GM20000 (cell line): ENCODE measurements around the gene CAMKMT.
A peak's percentile ranks its signal among the peaks of the same experiment; 100 is the strongest.

Experiments used
- DNase-seq: peaks from one replicate; pipeline ENCODE4 v3.0.0; 2012; ENCODE audit warnings: low spot score
- TF ChIP-seq, protein P1 (sequence below): IDR thresholded peaks from 2 replicates; pipeline ENCODE4 v1.5.1; 2012; ENCODE audit warnings: mild to moderate bottlenecking, control low read depth; ENCODE audit errors: extremely low read depth, missing control alignments

CAMKMT gene

DNA sequence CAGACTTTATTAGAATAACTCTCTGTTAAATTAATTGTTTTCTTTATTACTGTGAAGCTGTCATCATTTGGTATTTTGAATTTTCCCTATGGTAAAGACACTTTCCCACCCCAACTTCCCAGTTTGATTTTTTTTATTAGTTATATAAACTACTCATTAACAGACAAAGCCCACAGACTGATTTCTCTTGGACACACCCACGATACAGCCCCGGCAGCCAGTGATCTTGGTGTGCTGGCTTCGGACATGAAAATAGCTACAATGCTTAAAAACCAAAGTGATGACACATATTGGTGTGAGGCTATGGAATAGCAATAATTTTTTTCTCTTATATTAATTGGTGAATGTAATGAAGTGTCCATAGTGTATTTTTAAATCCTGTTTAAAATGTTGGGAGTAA is 354.4 kb downstream of the CAMKMT start:
- DNase-seq, result no peak
- TF ChIP-seq, protein P1, sequence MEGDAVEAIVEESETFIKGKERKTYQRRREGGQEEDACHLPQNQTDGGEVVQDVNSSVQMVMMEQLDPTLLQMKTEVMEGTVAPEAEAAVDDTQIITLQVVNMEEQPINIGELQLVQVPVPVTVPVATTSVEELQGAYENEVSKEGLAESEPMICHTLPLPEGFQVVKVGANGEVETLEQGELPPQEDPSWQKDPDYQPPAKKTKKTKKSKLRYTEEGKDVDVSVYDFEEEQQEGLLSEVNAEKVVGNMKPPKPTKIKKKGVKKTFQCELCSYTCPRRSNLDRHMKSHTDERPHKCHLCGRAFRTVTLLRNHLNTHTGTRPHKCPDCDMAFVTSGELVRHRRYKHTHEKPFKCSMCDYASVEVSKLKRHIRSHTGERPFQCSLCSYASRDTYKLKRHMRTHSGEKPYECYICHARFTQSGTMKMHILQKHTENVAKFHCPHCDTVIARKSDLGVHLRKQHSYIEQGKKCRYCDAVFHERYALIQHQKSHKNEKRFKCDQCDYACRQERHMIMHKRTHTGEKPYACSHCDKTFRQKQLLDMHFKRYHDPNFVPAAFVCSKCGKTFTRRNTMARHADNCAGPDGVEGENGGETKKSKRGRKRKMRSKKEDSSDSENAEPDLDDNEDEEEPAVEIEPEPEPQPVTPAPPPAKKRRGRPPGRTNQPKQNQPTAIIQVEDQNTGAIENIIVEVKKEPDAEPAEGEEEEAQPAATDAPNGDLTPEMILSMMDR, result no peak

DNA sequence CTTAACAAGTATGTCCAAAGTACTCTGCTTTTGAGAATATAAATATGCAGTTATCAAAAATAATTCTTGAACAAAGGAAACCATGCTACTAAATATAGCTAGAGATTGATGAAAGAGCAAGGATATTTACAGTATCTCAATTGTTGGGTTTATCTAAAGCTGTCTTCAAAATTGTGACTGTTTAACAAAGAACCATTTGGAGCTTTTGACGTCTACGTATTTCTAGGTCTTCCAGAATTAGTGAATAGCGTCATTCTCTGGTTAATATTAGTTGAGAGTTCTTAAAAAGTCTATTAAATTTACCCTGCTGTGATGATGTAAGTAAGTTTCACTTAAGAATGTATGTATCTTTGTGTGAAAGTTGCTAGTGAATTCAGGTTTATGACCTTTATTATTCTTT is 356.7 kb downstream of the CAMKMT start:
- TF ChIP-seq, protein P1, result no peak
- no peak for DNase-seq

DNA sequence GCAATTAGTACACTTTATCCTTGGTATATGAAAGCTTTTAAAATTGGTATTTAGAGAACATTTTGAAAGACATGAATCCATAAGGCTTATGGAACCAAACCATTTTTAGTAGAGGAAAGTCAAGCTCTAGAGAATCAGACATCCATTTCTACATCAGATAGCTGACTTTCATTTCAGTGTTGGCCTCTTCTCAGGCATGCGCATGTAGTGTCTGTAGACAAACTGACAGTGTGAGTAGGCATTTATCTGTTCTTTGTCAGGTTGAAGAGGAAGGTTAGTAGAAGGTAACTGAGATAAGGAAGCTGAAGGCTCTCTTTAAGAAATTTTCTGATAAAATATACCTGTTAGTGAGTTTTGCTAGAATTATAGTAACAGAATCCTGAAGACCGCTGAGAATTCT is 357.8 kb downstream of the CAMKMT start:
- TF ChIP-seq, protein P1, result no peak
- DNase-seq, result no peak

DNA sequence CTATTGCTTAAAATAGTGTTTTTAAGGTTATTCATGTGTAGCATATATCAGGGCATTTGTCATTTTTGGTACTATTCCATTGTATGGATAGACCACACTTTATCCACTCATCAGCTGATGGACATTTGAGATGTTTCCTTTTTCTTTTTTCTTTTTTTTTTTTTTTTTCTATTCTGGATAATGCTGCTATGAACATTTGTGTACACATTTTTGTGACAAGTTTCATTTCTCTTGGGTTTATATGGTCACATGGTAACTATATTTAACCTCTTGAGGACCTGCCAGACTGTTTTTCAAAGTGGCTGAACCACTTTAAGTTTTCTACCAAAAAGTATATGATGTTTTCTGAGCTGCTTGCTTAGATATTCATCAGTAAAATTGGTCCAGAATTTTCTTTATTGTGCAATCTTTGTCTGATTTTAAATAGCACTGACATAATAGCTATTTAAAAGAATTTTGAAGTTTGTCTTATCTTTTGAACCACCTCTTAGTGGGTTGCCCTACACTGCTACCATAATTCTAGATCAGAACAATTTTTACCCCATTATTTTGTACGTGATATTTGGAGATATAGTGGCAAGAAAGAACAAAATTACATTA is 360.4 kb downstream of the CAMKMT start:
- TF ChIP-seq, protein P1, result no peak
- DNase-seq, result no peak

DNA sequence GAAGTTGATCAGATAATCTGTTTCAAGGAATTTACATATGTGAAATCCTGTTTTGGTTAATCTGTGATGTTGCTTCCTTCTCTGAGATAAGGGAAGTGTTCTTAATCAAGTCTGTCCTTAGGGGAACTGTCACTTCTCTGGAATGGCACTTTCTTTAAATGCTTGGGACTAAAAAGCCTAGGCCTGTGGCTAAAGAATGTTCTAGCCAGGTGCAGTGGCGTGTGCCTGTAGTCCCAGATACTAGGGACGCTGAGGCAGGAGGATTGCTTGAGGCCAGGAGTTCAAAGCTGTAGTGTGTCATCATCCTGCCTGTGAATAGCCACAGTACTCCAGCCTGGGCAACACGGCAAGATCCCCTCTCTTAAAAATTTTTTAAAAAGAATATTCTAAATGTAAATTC is 362.2 kb downstream of the CAMKMT start:
- no peak for DNase-seq
- TF ChIP-seq, protein P1, result no peak

DNA sequence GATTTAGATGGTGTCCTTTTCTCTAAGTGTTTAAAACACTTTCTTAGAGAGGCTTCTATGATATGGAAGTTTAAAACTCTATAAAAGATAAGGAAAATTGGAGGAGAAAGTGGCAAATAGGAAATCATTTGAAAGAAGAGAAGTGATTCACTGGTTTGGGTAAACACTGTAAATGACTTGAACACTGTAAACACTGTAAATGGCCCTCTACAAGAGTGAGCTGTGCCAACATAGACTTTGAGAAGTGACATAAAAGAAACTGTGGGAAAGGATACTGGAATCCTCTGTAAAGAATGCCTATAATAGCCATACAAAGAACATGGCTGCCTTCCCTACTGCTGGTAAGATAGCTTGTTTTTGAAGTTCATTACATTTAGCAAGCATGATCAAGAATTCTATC is 368.8 kb downstream of the CAMKMT start:
- DNase-seq, result no peak
- TF ChIP-seq, protein P1, result no peak

DNA sequence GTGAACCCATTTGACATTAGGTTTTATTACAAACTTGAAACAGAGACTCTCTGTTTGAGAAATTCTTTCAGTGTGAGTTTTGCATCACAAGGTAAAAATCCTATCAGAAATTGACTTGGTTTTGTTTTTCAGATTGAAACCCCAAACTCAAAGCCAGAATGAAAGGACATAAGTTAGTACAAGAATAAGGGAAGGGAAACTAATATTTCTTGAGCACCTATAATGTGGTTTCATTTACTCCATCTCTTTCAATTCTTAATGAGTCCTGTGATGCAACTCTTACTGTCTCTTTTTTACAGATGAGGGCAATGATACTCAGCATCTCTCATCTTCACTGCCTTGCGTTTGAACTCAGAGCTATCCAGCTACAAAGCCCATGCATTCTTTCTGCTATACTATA is 369.8 kb downstream of the CAMKMT start:
- peak; percentile 50 for DNase-seq
- TF ChIP-seq, protein P1, result no peak
